ENCODE results near the gene TACC2. TPM values are rescaled to one million over a fixed set of nuclear protein-coding genes. Genes with fewer than 3 reads are reported as not detected.

The TACC2 gene
- total and polyA plus RNA-seq, 2 experiments from 2014 or later = 30.8 to 35.9 TPM

- TF ChIP-seq CTCF (conservative IDR thresholded peaks at IDR 0.05; ENCODE audit: low read depth in 2 of 2) (no peak), JUNB (IDR thresholded peaks at IDR 0.05; ENCODE audit: unreplicated experiment) (no peak), ZNF114 (CRISPR knock-in tag; IDR thresholded peaks at IDR 0.05) (no peak), ZNF462 (CRISPR knock-in tag; IDR thresholded peaks at IDR 0.05) (no peak), POLR2AphosphoS5 (IDR thresholded peaks at IDR 0.05; ENCODE audit: low read depth) (no peak), CREB1 (CRISPR knock-in tag; IDR thresholded peaks at IDR 0.05; ENCODE audit: low read depth) (no peak), EZH2phosphoT487 (IDR thresholded peaks at IDR 0.05; ENCODE audit: unreplicated experiment) (no peak)
Observed at GRCh38 chr10:122196218-122196617, 207.3 kb downstream of the TACC2 start (continued).

GRCh38 chr10:122197611-122198222 lies 208.8 kb downstream of the TACC2 start:
- H3K4me3 Mint-ChIP-seq = no peak overlapping the region

More at GRCh38 chr10:122197611-122198222, 208.8 kb downstream of the TACC2 start:
- Mint-ChIP-seq H3K27me3 (ENCODE audit: insufficient read depth, low read depth, poor library complexity) (peaks cover 13% of the 10 kb centered on the region), H3K27ac (no peak overlapping the region), H3K4me1 (peaks cover 10% of the 10 kb centered on the region), H3K36me3 (ENCODE audit: low read depth) (peaks cover 53% of the 10 kb centered on the region), H3K9me3 (no peaks in the 10 kb centered on the region)
- H3K4me3 ChIP-seq = no peak overlapping the region
- H3K36me3 ChIP-seq (ENCODE audit: insufficient read depth) = no peaks in the 10 kb centered on the region; the same call in 1 of the 2 replicates
- no peak; the same call in 2 of the 3 replicates for ATAC-seq
- H3F3A ChIP-seq (replicated peaks; ENCODE audit: low read depth) = no peaks in the 10 kb centered on the region
- peaks cover 33% of the 10 kb centered on the region for H3K79me2 ChIP-seq (replicated peaks; ENCODE audit: insufficient read depth)
- H2AFZ ChIP-seq = no peak overlapping the region
- no peaks in the 10 kb centered on the region for H3K9me2 ChIP-seq (ENCODE audit: insufficient read depth)
- H3K27me3 ChIP-seq (ENCODE audit: insufficient read depth) = no peaks in the 10 kb centered on the region
- peaks cover 6% of the 10 kb centered on the region; the same call in 1 of the 2 replicates for H4K20me1 ChIP-seq (replicated peaks; ENCODE audit: insufficient read depth)
- H3K4me2 ChIP-seq = no peak overlapping the region
- TF ChIP-seq ZNF331 (CRISPR knock-in tag; IDR thresholded peaks at IDR 0.05; ENCODE audit: low read depth) (no peak), NANOG (IDR thresholded peaks at IDR 0.05; ENCODE audit: borderline replicate concordance) (no peak), POLR2AphosphoS5 (IDR thresholded peaks at IDR 0.05; ENCODE audit: low read depth) (no peak), EZH2phosphoT487 (IDR thresholded peaks at IDR 0.05; ENCODE audit: unreplicated experiment) (no peak)
- no peak overlapping the region for H3K27ac ChIP-seq (ENCODE audit: low read depth)
- DNase-seq (ENCODE audit: low spot score) = no peak
- 0 out of 2 replicates have a peak, but pooled peaks cover 2% of the 10 kb centered on the region for H3K4me1 ChIP-seq (ENCODE audit: insufficient read depth)
